ENCODE measurements around the gene SLC45A3. TPM values are rescaled to one million over a fixed set of nuclear protein-coding genes. Genes with fewer than 3 reads are reported as not detected.

SLC45A3 gene
- total and polyA plus RNA-seq, 2 of the 4 experiments (the other 2 are of a cell fraction), result 1.4 to 2.5 TPM

- in situ Hi-C loops (cut with MboI; ENCODE audit: low sequenced_read_pairs), result no loop called here
- Histone ChIP-seq H3K27me3 (ENCODE audit: control insufficient read depth, insufficient read depth, low read length) (no peaks in the 10 kb centered on the region), H3K79me1 (ENCODE audit: low read depth in 1 of 2, low read length in 2 of 2) (no peaks in the 10 kb centered on the region), H3K9me3 (ENCODE audit: control insufficient read depth, insufficient read depth, low read length) (no peaks in the 10 kb centered on the region), H3K4me3 (ENCODE audit: insufficient read depth, low read depth, low read length) (no peak overlapping the region), H2AFZ (replicated peaks; ENCODE audit: low read length, poor library complexity) (no peak overlapping the region), H3K27ac (ENCODE audit: insufficient read depth, low read length) (no peak overlapping the region), H3K23ac (ENCODE audit: low read depth, low read length) (no peak overlapping the region), H3K14ac (replicated peaks; ENCODE audit: low read depth, low read length) (no peak overlapping the region), H2AK5ac (ENCODE audit: low read depth, low read length) (no peak overlapping the region), H2BK120ac (ENCODE audit: low read depth, low read length) (no peak overlapping the region), H3K9ac (ENCODE audit: low read depth, low read length) (no peak overlapping the region), H4K91ac (ENCODE audit: insufficient read depth, low read depth, low read length) (no peak overlapping the region), H3K4me1 (ENCODE audit: control insufficient read depth, insufficient read depth, low read length) (no peaks in the 10 kb centered on the region), H4K20me1 (ENCODE audit: insufficient read depth, low read length) (no peaks in the 10 kb centered on the region), H2BK5ac (ENCODE audit: low read depth, low read length, poor library complexity, severe bottlenecking) (no peak overlapping the region), H3K18ac (ENCODE audit: low read depth, low read length) (no peak overlapping the region), H3K4me2 (ENCODE audit: low read depth, low read length) (no peak overlapping the region), H2BK15ac (ENCODE audit: low read depth, low read length) (no peak overlapping the region), H3K4ac (ENCODE audit: low read depth, low read length) (no peak overlapping the region), H3K36me3 (ENCODE audit: control insufficient read depth, insufficient read depth, low read length) (no peaks in the 10 kb centered on the region), H2AK9ac (replicated peaks; ENCODE audit: low read depth, low read length, poor library complexity) (no peak overlapping the region), H4K8ac (ENCODE audit: low read depth in 2 of 2, low read length in 2 of 2) (no peak overlapping the region), H3K56ac (ENCODE audit: extremely low read depth, insufficient read depth, low read length) (no peak overlapping the region), H2BK20ac (ENCODE audit: low read depth, low read length) (no peak overlapping the region), H4K5ac (ENCODE audit: low read depth, low read length) (no peak overlapping the region), H3K9me1 (ENCODE audit: insufficient read depth, low read length) (no peaks in the 10 kb centered on the region)
- DNase-seq (no peak), ATAC-seq (ENCODE audit: low read depth) (no peak)
- no peak for TF ChIP-seq RFX5 (IDR thresholded peaks at IDR 0.05; ENCODE audit: low read depth, low read length)
- TF ChIP-seq, protein P1, sequence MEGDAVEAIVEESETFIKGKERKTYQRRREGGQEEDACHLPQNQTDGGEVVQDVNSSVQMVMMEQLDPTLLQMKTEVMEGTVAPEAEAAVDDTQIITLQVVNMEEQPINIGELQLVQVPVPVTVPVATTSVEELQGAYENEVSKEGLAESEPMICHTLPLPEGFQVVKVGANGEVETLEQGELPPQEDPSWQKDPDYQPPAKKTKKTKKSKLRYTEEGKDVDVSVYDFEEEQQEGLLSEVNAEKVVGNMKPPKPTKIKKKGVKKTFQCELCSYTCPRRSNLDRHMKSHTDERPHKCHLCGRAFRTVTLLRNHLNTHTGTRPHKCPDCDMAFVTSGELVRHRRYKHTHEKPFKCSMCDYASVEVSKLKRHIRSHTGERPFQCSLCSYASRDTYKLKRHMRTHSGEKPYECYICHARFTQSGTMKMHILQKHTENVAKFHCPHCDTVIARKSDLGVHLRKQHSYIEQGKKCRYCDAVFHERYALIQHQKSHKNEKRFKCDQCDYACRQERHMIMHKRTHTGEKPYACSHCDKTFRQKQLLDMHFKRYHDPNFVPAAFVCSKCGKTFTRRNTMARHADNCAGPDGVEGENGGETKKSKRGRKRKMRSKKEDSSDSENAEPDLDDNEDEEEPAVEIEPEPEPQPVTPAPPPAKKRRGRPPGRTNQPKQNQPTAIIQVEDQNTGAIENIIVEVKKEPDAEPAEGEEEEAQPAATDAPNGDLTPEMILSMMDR (conservative IDR thresholded peaks at IDR 0.05; ENCODE audit: low read depth, low read length), result no peak
- no peak for TF ChIP-seq FOS (IDR thresholded peaks at IDR 0.05; ENCODE audit: low read depth, low read length)
- no peak for TF ChIP-seq RAD21 (IDR thresholded peaks at IDR 0.05; ENCODE audit: low read length)
- no peak for TF ChIP-seq MXI1 (IDR thresholded peaks at IDR 0.05; ENCODE audit: borderline replicate concordance, low read depth, low read length)
- TF ChIP-seq MAZ (IDR thresholded peaks at IDR 0.05; ENCODE audit: borderline replicate concordance, low read depth, low read length), result no peak
- no peak for TF ChIP-seq POLR2A (IDR thresholded peaks at IDR 0.05; ENCODE audit: low read depth, low read length)
- TF ChIP-seq BHLHE40 (IDR thresholded peaks at IDR 0.05; ENCODE audit: low read depth, low read length), result no peak
- no peak for TF ChIP-seq MAFK (IDR thresholded peaks at IDR 0.05; ENCODE audit: low read depth, low read length)
- TF ChIP-seq, protein P2, sequence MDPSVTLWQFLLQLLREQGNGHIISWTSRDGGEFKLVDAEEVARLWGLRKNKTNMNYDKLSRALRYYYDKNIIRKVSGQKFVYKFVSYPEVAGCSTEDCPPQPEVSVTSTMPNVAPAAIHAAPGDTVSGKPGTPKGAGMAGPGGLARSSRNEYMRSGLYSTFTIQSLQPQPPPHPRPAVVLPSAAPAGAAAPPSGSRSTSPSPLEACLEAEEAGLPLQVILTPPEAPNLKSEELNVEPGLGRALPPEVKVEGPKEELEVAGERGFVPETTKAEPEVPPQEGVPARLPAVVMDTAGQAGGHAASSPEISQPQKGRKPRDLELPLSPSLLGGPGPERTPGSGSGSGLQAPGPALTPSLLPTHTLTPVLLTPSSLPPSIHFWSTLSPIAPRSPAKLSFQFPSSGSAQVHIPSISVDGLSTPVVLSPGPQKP (IDR thresholded peaks at IDR 0.05; ENCODE audit: borderline replicate concordance, low read depth, low read length), result no peak
- TF ChIP-seq RCOR1 (IDR thresholded peaks at IDR 0.05; ENCODE audit: insufficient replicate concordance, low read length), result no peak
- no TSS peak for BruUV-seq (replicated peaks)
- ChIA-PET CTCF (interaction anchor here (1.5 to 1.6 kb wide), 2 partner anchors 51 to 54 kb away, joined by 3 to 6 read pairs; no protein-coding TSS in a partner anchor), POLR2A (ENCODE audit: unreplicated experiment) (no interaction called here)
- 83% methylated on average over 2 of the region's 2 CpGs; no CpG with 5 or more reads in 1 of the 2 experiments for WGBS, 2 experiments (ENCODE audit: extremely low coverage in 2 of 2, insufficient read length in 1 of 2)
- intact Hi-C loops (cut with micrococcal nuclease), result no loop called here
- dilution Hi-C loops (cut with HindIII; ENCODE audit: low sequenced_read_pairs, unreplicated experiment), result no loop called here
Observed at GRCh38 chr1:205642679-205643307, 37.5 kb downstream of the SLC45A3 start.

Data from IMR-90 (cell line).